ENCODE data around the gene CBLN3.

- TF ChIP-seq CTCF (IDR thresholded peaks at IDR 0.05) (no peak), POLR2A (IDR thresholded peaks at IDR 0.05) (no peak)
These were observed 14.6 kb downstream of the CBLN3 start for GRCh38 chr14:24414732-24415420.
